Measurements from ENCODE around the gene NAT14. TPM values are rescaled to one million over a fixed set of nuclear protein-coding genes. Genes with fewer than 3 reads are reported as not detected.

The NAT14 gene
- total RNA-seq, result 21.7 and 23.4 TPM in 2 replicates

- DNase-seq, result peak; percentile 93
- no peaks in the 10 kb centered on the region for H3K9me3 Mint-ChIP-seq
- H3K27ac Mint-ChIP-seq, result peak within 1 kb of the TSS; percentile 79
- peak within 1 kb of the TSS; percentile 82 for H3K4me3 Mint-ChIP-seq
- no peaks in the 10 kb centered on the region for H3K27me3 Mint-ChIP-seq
- intact Hi-C loops (cut with micrococcal nuclease), result loop anchor here (1.0 kb wide), 1 partner anchor 9 kb away; the partner anchor contains the start of gene ZNF628
- peaks cover 8% of the 10 kb centered on the region for H3K4me1 Mint-ChIP-seq
- H3K36me3 Mint-ChIP-seq (ENCODE audit: low read depth), result peaks cover 4% of the 10 kb centered on the region
Observed at GRCh38 chr19:55484593-55485438, at the start of gene NAT14. Gene NAT14 (plus strand): TSS chr19:55485188. CDS start chr19:55485709, 521 bp downstream.

- H3K27me3 Mint-ChIP-seq, result peaks cover 46% of the 10 kb centered on the region
- no peak overlapping the region for H3K27ac Mint-ChIP-seq
- DNase-seq, result no peak
- H3K4me3 Mint-ChIP-seq, result no peak overlapping the region
- peaks cover 11% of the 10 kb centered on the region for H3K4me1 Mint-ChIP-seq
- peaks cover 2% of the 10 kb centered on the region for H3K36me3 Mint-ChIP-seq (ENCODE audit: low read depth)
- no peaks in the 10 kb centered on the region for H3K9me3 Mint-ChIP-seq
- intact Hi-C loops (cut with micrococcal nuclease), result no loop called here
Observed at GRCh38 chr19:55436847-55437246, 48.1 kb upstream of the NAT14 start.

GRCh38 chr19:55437410-55437809 is 47.6 kb upstream of the NAT14 start:
- Mint-ChIP-seq H3K4me1 (peaks cover 11% of the 10 kb centered on the region), H3K36me3 (ENCODE audit: low read depth) (peaks cover 2% of the 10 kb centered on the region), H3K27me3 (peaks cover 44% of the 10 kb centered on the region), H3K9me3 (no peaks in the 10 kb centered on the region), H3K4me3 (no peak overlapping the region), H3K27ac (no peak overlapping the region)
- peak; percentile 77 for DNase-seq
- intact Hi-C loops (cut with micrococcal nuclease), result no loop called here

- H3K27me3 Mint-ChIP-seq, result peaks cover 52% of the 10 kb centered on the region
- intact Hi-C loops (cut with micrococcal nuclease), result no loop called here
- no peak overlapping the region for H3K4me3 Mint-ChIP-seq
- H3K9me3 Mint-ChIP-seq, result no peaks in the 10 kb centered on the region
- no peak overlapping the region for H3K27ac Mint-ChIP-seq
- DNase-seq, result no peak
- peaks cover 14% of the 10 kb centered on the region for H3K4me1 Mint-ChIP-seq
- peaks cover 2% of the 10 kb centered on the region for H3K36me3 Mint-ChIP-seq (ENCODE audit: low read depth)
Observed at GRCh38 chr19:55439052-55439451, 45.9 kb upstream of the NAT14 start.

- DNase-seq, result no peak
- H3K4me3 Mint-ChIP-seq, result no peak overlapping the region
- H3K4me1 Mint-ChIP-seq, result peaks cover 14% of the 10 kb centered on the region
- no peaks in the 10 kb centered on the region for H3K9me3 Mint-ChIP-seq
- peaks cover 65% of the 10 kb centered on the region for H3K27me3 Mint-ChIP-seq
- H3K27ac Mint-ChIP-seq, result no peak overlapping the region
- intact Hi-C loops (cut with micrococcal nuclease), result loop anchor here (5.0 kb wide), 1 partner anchor 278 kb away; no protein-coding TSS in a partner anchor
- H3K36me3 Mint-ChIP-seq (ENCODE audit: low read depth), result peaks cover 2% of the 10 kb centered on the region
Observed at GRCh38 chr19:55440411-55441105, 44.4 kb upstream of the NAT14 start.

- peaks cover 14% of the 10 kb centered on the region for H3K4me1 Mint-ChIP-seq
- intact Hi-C loops (cut with micrococcal nuclease), result loop anchor here (5.0 kb wide), 1 partner anchor 279 kb away; no protein-coding TSS in a partner anchor
Observed at GRCh38 chr19:55441319-55441691, 43.7 kb upstream of the NAT14 start.

GRCh38 chr19:55441692-55442321 is 43.2 kb upstream of the NAT14 start:
- intact Hi-C loops (cut with micrococcal nuclease), result loop anchor here (5.0 kb wide), 1 partner anchor 280 kb away; no protein-coding TSS in a partner anchor

More at GRCh38 chr19:55441319-55441691, 43.7 kb upstream of the NAT14 start:
- Mint-ChIP-seq H3K9me3 (no peaks in the 10 kb centered on the region), H3K4me3 (peak overlapping the region; percentile 8), H3K36me3 (ENCODE audit: low read depth) (peaks cover 2% of the 10 kb centered on the region), H3K27ac (peak overlapping the region; percentile 3), H3K27me3 (peaks cover 69% of the 10 kb centered on the region)
- DNase-seq, result no peak

GRCh38 chr19:55442372-55442961 is 42.5 kb upstream of the NAT14 start:
- Mint-ChIP-seq H3K27ac (no peak overlapping the region), H3K4me1 (peaks cover 13% of the 10 kb centered on the region), H3K9me3 (no peaks in the 10 kb centered on the region), H3K27me3 (peaks cover 59% of the 10 kb centered on the region), H3K4me3 (no peak overlapping the region), H3K36me3 (ENCODE audit: low read depth) (peaks cover 2% of the 10 kb centered on the region)
- DNase-seq, result no peak
- intact Hi-C loops (cut with micrococcal nuclease), result loop anchor here (5.0 kb wide), 1 partner anchor 280 kb away; no protein-coding TSS in a partner anchor

More at GRCh38 chr19:55441692-55442321, 43.2 kb upstream of the NAT14 start:
- Mint-ChIP-seq H3K9me3 (no peaks in the 10 kb centered on the region), H3K27ac (peak overlapping the region; percentile 3), H3K27me3 (peaks cover 65% of the 10 kb centered on the region), H3K4me3 (peak overlapping the region; percentile 8), H3K4me1 (peaks cover 14% of the 10 kb centered on the region), H3K36me3 (ENCODE audit: low read depth) (peaks cover 2% of the 10 kb centered on the region)
- no peak for DNase-seq

GRCh38 chr19:55443045-55443823 is 41.8 kb upstream of the NAT14 start, which contains the start of gene SHISA7:
Gene SHISA7 (minus strand): TSS chr19:55443300. CDS start chr19:55442863, 437 bp downstream.
- H3K9me3 Mint-ChIP-seq, result no peaks in the 10 kb centered on the region
- H3K4me3 Mint-ChIP-seq, result no peak within 1 kb of the TSS
- peaks cover 2% of the 10 kb centered on the region for H3K36me3 Mint-ChIP-seq (ENCODE audit: low read depth)
- peaks cover 58% of the 10 kb centered on the region for H3K27me3 Mint-ChIP-seq
- intact Hi-C loops (cut with micrococcal nuclease), result loop anchor here (5.0 kb wide), 1 partner anchor 281 kb away; no protein-coding TSS in a partner anchor
- peaks cover 13% of the 10 kb centered on the region for H3K4me1 Mint-ChIP-seq
- DNase-seq, result no peak
- no peak within 1 kb of the TSS for H3K27ac Mint-ChIP-seq

- peaks cover 2% of the 10 kb centered on the region for H3K36me3 Mint-ChIP-seq (ENCODE audit: low read depth)
- intact Hi-C loops (cut with micrococcal nuclease), result loop anchor here (5.0 kb wide), 1 partner anchor 282 kb away; no protein-coding TSS in a partner anchor
- DNase-seq, result no peak
Observed at GRCh38 chr19:55443824-55444480, 41.0 kb upstream of the NAT14 start.

GRCh38 chr19:55444646-55445045 is 40.3 kb upstream of the NAT14 start:
- H3K4me1 Mint-ChIP-seq, result peaks cover 13% of the 10 kb centered on the region

More at GRCh38 chr19:55443824-55444480, 41.0 kb upstream of the NAT14 start:
- Mint-ChIP-seq H3K27me3 (peaks cover 56% of the 10 kb centered on the region), H3K4me1 (peaks cover 13% of the 10 kb centered on the region), H3K4me3 (no peak overlapping the region), H3K9me3 (no peaks in the 10 kb centered on the region), H3K27ac (no peak overlapping the region)

GRCh38 chr19:55446060-55446459 is 38.9 kb upstream of the NAT14 start:
- intact Hi-C loops (cut with micrococcal nuclease), result no loop called here
- Mint-ChIP-seq H3K36me3 (ENCODE audit: low read depth) (peaks cover under 1% of the 10 kb centered on the region), H3K4me3 (no peak overlapping the region), H3K4me1 (peaks cover 9% of the 10 kb centered on the region), H3K9me3 (no peaks in the 10 kb centered on the region), H3K27me3 (peaks cover 48% of the 10 kb centered on the region), H3K27ac (no peak overlapping the region)
- no peak for DNase-seq

More at GRCh38 chr19:55444646-55445045, 40.3 kb upstream of the NAT14 start:
- Mint-ChIP-seq H3K27me3 (peaks cover 49% of the 10 kb centered on the region), H3K4me3 (no peak overlapping the region), H3K27ac (no peak overlapping the region), H3K9me3 (no peaks in the 10 kb centered on the region), H3K36me3 (ENCODE audit: low read depth) (peaks cover 2% of the 10 kb centered on the region)
- intact Hi-C loops (cut with micrococcal nuclease), result loop anchor here (5.0 kb wide), 1 partner anchor 282 kb away; no protein-coding TSS in a partner anchor
- DNase-seq, result no peak

Data from activated CD4-positive, alpha-beta T cell treated with anti-CD3 and anti-CD28 coated beads, Interleukin-2, amount 10 ng/mL, durations not matched to agents 24 days and 14 days (primary cell).